ENCODE results near the gene DYNLRB1.

GRCh38 chr20:34495307-34495706 lies 20.9 kb upstream of the DYNLRB1 start:
- TF ChIP-seq EP300 (IDR thresholded peaks at IDR 0.05), result no peak
- no peak for TF ChIP-seq POLR2AphosphoS5 (IDR thresholded peaks at IDR 0.05)
- TF ChIP-seq CTCF (IDR thresholded peaks at IDR 0.05), result no peak
- TF ChIP-seq POLR2A (IDR thresholded peaks at IDR 0.05), result no peak
